ENCODE measurements around the gene TMEM26. TPM values are rescaled to one million over a fixed set of nuclear protein-coding genes. Genes with fewer than 3 reads are reported as not detected.

TMEM26 gene
- total RNA-seq, 1 experiment from 2014 or later = not detected

DNA sequence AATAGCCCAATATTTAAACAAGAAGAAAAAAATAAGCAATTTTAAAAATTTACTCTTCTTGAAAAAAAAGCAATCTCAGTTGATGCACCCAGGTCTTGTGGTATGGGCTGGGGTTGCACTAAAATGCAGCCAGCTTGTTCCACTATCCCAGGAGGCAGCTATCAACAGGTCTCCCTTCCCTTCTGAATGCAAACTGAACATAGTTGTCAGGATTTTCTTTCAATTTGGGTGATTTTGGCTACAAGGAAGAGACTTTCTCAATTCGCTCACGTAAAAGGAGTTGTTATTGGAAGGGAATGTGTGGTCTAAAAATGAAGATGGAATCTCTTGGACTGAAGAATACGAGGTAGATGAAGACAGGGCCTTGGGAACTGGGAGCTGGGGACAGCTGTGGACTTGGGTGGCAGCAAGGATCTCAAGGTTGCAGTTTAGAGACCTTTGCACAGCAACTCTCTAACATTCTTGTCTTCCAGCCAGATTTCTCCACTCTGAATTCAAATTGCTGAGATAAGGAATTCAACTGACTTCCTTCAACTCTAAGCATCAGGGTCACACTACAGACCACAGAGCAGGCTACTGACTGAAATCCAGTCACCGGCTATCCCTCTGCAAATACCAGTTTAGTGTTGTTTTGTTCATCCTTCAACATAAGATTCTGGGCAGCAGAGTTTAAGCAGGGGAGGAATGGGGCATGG is 3.1 kb upstream of the TMEM26 start:
- no peaks in the 10 kb centered on the region for H3K27me3 ChIP-seq (replicated peaks; ENCODE audit: control insufficient read depth, insufficient read depth, low read length)
- no TSS peak for BruUV-seq (replicated peaks)
- intact Hi-C loops (cut with micrococcal nuclease; ENCODE audit: unreplicated experiment) = no loop called here
- Mint-ChIP-seq H3K4me3 (ENCODE audit: unreplicated experiment) (no peak overlapping the region), H3K36me3 (ENCODE audit: insufficient read depth, unreplicated experiment) (no peaks in the 10 kb centered on the region), H3K4me1 (ENCODE audit: low read depth, unreplicated experiment) (peaks cover 11% of the 10 kb centered on the region), H3K9me3 (ENCODE audit: unreplicated experiment) (no peaks in the 10 kb centered on the region), H3K27ac (ENCODE audit: unreplicated experiment) (no peak overlapping the region), H3K27me3 (ENCODE audit: insufficient read depth, unreplicated experiment) (peaks cover 11% of the 10 kb centered on the region)
- H3K9me3 ChIP-seq = no peaks in the 10 kb centered on the region
- ChIA-PET POLR2A (no interaction called here), CTCF (no interaction called here)
- TF ChIP-seq, protein P1, sequence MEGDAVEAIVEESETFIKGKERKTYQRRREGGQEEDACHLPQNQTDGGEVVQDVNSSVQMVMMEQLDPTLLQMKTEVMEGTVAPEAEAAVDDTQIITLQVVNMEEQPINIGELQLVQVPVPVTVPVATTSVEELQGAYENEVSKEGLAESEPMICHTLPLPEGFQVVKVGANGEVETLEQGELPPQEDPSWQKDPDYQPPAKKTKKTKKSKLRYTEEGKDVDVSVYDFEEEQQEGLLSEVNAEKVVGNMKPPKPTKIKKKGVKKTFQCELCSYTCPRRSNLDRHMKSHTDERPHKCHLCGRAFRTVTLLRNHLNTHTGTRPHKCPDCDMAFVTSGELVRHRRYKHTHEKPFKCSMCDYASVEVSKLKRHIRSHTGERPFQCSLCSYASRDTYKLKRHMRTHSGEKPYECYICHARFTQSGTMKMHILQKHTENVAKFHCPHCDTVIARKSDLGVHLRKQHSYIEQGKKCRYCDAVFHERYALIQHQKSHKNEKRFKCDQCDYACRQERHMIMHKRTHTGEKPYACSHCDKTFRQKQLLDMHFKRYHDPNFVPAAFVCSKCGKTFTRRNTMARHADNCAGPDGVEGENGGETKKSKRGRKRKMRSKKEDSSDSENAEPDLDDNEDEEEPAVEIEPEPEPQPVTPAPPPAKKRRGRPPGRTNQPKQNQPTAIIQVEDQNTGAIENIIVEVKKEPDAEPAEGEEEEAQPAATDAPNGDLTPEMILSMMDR (IDR thresholded peaks at IDR 0.05; ENCODE audit: insufficient read depth in 1 of 2, low read depth in 1 of 2, low read length in 1 of 2, severe bottlenecking in 1 of 2, unreplicated experiment in 1 of 2) = no peak
- H3K36me3 ChIP-seq (ENCODE audit: control insufficient read depth, insufficient read depth, low read length) = no peaks in the 10 kb centered on the region
- peaks cover 9% of the 10 kb centered on the region; the same call in 1 of the 2 replicates for H3K4me1 ChIP-seq
- H3K4me3 ChIP-seq (ENCODE audit: low read depth, low read length) = no peak overlapping the region
- no peak for DNase-seq

DNA sequence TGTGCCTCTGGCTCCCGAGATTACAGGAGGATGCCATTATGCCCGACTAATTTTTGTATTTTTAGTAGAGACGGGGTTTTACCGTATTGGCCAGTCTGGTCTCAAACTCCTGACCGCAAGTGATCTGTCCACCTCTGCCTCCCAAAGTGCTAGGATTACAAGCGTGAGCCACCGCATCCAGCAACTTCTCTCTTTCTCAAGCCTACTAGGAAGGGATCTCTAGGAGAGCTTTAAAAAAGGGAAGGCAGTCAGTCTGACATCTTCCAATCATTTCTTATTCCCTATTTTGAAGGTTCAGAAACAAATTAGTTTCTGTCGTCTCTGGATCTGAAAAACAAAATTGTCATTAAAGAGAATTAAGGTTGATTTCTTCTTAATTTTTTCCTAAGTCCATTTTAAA is 2.5 kb upstream of the TMEM26 start:
- H3K27me3 Mint-ChIP-seq (ENCODE audit: insufficient read depth, unreplicated experiment) = peaks cover 6% of the 10 kb centered on the region
- H3K36me3 Mint-ChIP-seq (ENCODE audit: insufficient read depth, unreplicated experiment) = no peaks in the 10 kb centered on the region
- Histone ChIP-seq H3K9me3 (no peaks in the 10 kb centered on the region), H3K4me3 (ENCODE audit: low read depth, low read length) (no peak overlapping the region), H3K36me3 (ENCODE audit: control insufficient read depth, insufficient read depth, low read length) (no peaks in the 10 kb centered on the region), H3K27me3 (replicated peaks; ENCODE audit: control insufficient read depth, insufficient read depth, low read length) (no peaks in the 10 kb centered on the region), H3K4me1 (peaks cover 9% of the 10 kb centered on the region; the same call in 1 of the 2 replicates)
- POLR2A ChIA-PET = no interaction called here
- no peaks in the 10 kb centered on the region for H3K9me3 Mint-ChIP-seq (ENCODE audit: unreplicated experiment)
- TF ChIP-seq, protein P1 (IDR thresholded peaks at IDR 0.05; ENCODE audit: insufficient read depth in 1 of 2, low read depth in 1 of 2, low read length in 1 of 2, severe bottlenecking in 1 of 2, unreplicated experiment in 1 of 2) = no peak
- no peak overlapping the region for H3K27ac Mint-ChIP-seq (ENCODE audit: unreplicated experiment)
- H3K4me1 Mint-ChIP-seq (ENCODE audit: low read depth, unreplicated experiment) = peaks cover 11% of the 10 kb centered on the region
- no TSS peak for BruUV-seq (replicated peaks)
- CTCF ChIA-PET = no interaction called here
- DNase-seq = no peak
- no peak overlapping the region for H3K4me3 Mint-ChIP-seq (ENCODE audit: unreplicated experiment)
- intact Hi-C loops (cut with micrococcal nuclease; ENCODE audit: unreplicated experiment) = no loop called here

DNA sequence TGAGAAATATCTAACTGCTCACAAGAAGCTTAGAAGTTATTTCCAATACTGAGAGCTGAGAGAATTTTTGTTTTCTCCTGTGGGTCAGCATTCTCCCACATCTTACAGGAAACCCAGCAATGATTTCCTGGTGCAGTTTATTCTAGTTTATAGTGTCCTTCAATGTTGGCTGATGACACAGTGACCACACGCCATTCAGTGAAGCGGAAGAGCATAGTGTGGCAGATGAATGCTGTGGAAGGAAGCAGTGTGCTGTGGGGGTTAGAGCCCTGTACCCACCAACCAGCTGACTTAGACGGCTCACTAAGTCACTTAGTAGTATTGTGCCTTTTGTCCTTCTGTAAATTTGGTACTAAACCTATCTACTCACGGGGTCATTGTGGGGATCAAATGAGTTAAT is 1.4 kb upstream of the TMEM26 start:
- H3K4me1 Mint-ChIP-seq (ENCODE audit: low read depth, unreplicated experiment) = peaks cover 11% of the 10 kb centered on the region
- intact Hi-C loops (cut with micrococcal nuclease; ENCODE audit: unreplicated experiment) = no loop called here
- H3K9me3 Mint-ChIP-seq (ENCODE audit: unreplicated experiment) = no peaks in the 10 kb centered on the region
- POLR2A ChIA-PET = no interaction called here
- DNase-seq = no peak
- no TSS peak for BruUV-seq (replicated peaks)
- TF ChIP-seq, protein P1 (IDR thresholded peaks at IDR 0.05; ENCODE audit: insufficient read depth in 1 of 2, low read depth in 1 of 2, low read length in 1 of 2, severe bottlenecking in 1 of 2, unreplicated experiment in 1 of 2) = no peak
- H3K36me3 Mint-ChIP-seq (ENCODE audit: insufficient read depth, unreplicated experiment) = no peaks in the 10 kb centered on the region
- Histone ChIP-seq H3K27me3 (replicated peaks; ENCODE audit: control insufficient read depth, insufficient read depth, low read length) (no peaks in the 10 kb centered on the region), H3K4me1 (peaks cover 9% of the 10 kb centered on the region; the same call in 1 of the 2 replicates), H3K4me3 (ENCODE audit: low read depth, low read length) (no peak overlapping the region), H3K9me3 (no peaks in the 10 kb centered on the region), H3K36me3 (ENCODE audit: control insufficient read depth, insufficient read depth, low read length) (no peaks in the 10 kb centered on the region)
- CTCF ChIA-PET = no interaction called here
- no peak overlapping the region for H3K4me3 Mint-ChIP-seq (ENCODE audit: unreplicated experiment)
- H3K27me3 Mint-ChIP-seq (ENCODE audit: insufficient read depth, unreplicated experiment) = peaks cover 9% of the 10 kb centered on the region
- no peak overlapping the region for H3K27ac Mint-ChIP-seq (ENCODE audit: unreplicated experiment)
